ENCODE measurements around the gene EBP.

EBP gene

DNA sequence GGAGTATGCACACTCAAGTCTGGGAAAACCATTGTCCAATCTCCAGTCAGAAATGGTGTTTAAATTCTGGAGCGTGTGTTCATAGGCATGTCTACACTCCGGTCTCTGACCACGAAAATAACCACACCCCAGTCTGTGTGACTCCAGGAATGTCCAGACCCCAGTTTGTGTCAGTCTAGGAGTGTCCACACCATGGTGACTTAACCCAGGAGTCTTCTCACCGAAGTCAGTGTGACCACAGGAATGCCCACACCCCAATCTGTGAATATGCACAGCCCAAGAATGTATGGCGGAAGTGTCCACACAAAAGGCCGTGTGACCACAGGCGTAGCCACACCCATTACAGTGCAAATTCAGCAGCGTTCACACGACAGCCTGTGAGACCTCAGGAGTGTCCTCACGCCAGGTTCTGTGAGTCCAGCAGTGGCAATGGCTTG, 34.2 kb upstream of the EBP start:
- no peaks in the 10 kb centered on the region for H3K9me3 Mint-ChIP-seq (ENCODE audit: low read depth)

DNA sequence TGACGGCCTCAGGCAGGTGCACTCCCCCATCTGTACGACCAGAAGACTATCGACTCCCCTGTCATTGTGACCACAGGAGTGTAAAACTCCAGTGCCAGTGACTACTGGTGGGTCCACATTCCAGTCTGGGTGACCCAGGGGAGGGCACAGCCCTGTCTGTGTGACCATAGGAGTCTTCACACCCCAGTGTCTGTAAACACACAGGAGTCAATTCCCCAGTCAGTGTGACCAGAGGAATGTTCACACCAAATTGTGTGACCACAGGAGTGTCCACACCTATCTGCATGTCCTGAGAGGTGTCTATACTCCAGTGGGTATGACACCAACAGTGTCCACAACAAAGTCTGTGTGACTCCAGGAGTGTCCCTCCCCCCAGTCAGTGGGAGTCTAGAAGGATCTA, 33.6 kb upstream of the EBP start:
- H3K4me1 Mint-ChIP-seq (ENCODE audit: low read depth) = no peaks in the 10 kb centered on the region
- no peaks in the 10 kb centered on the region for H3K27me3 Mint-ChIP-seq
- H3K4me3 Mint-ChIP-seq = no peak overlapping the region
- H3K27ac Mint-ChIP-seq = no peak overlapping the region
- no peaks in the 10 kb centered on the region for H3K9me3 Mint-ChIP-seq (ENCODE audit: low read depth)
- no peaks in the 10 kb centered on the region for H3K36me3 Mint-ChIP-seq

More for the DNA sequence above, 34.2 kb upstream of the EBP start:
- Mint-ChIP-seq H3K4me3 (no peak overlapping the region), H3K4me1 (ENCODE audit: low read depth) (no peaks in the 10 kb centered on the region), H3K36me3 (no peaks in the 10 kb centered on the region), H3K27ac (no peak overlapping the region), H3K27me3 (no peaks in the 10 kb centered on the region)

DNA sequence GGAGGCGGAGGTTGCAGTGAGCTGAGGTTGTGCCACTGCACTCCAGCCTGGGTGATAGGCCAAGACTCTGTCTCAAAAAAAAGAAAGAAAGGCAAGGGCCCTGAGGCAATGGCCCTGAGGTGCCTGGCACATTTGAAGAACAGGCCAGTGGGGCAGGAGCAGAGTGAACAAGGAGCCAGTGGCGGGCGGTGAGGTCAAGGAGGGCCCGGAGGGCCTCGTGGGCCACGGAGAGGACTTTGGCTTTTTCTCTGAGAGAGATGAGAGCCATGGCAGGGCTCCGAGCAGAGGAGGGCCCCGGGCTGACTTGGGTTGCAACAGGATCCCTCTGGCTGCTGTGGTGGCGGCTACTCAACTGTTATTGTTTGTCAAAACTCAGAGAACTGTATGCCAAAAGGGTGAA, 32.3 kb upstream of the EBP start:
- no peaks in the 10 kb centered on the region for H3K9me3 Mint-ChIP-seq (ENCODE audit: low read depth)
- H3K36me3 Mint-ChIP-seq = no peaks in the 10 kb centered on the region
- H3K4me3 Mint-ChIP-seq = no peak overlapping the region
- H3K27ac Mint-ChIP-seq = no peak overlapping the region
- H3K27me3 Mint-ChIP-seq = no peaks in the 10 kb centered on the region
- H3K4me1 Mint-ChIP-seq (ENCODE audit: low read depth) = no peaks in the 10 kb centered on the region

DNA sequence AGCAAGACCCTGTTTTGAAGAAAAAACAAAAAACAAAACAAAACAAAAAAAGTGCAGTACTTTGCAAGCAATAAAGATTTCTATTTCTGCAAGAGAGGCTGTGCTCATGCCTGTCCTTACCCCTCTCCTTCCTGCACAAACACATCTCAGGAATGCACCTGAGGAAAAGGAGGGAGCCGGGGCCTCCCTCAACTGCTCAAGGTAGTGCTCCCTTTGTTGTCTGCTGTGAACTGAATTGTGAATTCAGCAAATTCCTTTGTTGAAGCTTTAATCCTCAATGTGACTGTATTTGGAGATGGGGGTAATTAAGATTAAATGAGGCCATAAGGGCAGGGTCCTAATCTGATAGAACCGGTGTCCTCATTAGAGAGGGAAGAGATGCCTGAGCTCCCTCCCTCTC, 31.7 kb upstream of the EBP start:
- Mint-ChIP-seq H3K27me3 (no peaks in the 10 kb centered on the region), H3K27ac (no peak overlapping the region), H3K9me3 (ENCODE audit: low read depth) (no peaks in the 10 kb centered on the region), H3K4me1 (ENCODE audit: low read depth) (no peaks in the 10 kb centered on the region), H3K36me3 (no peaks in the 10 kb centered on the region), H3K4me3 (no peak overlapping the region)

DNA sequence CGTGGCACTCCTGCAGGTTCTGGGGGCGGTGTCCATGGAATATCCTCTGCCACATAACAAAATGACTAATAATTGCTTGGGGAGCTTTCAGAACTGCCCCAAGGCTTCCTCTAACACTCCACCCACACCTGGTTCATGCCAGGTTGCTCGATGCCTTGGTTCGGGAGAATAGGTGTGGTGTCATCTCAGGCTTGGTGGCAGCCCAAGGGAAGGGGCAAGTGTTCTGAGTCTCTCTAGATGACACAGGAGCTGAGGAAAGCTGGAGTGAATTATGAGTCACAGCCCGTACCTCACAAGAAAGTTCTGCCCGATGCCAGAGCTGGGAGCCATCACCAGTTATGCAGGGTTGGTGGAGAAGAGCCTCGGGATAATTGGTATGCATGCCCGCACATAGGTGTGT, 30.9 kb upstream of the EBP start:
- Mint-ChIP-seq H3K27ac (no peak overlapping the region), H3K27me3 (no peaks in the 10 kb centered on the region), H3K36me3 (no peaks in the 10 kb centered on the region), H3K4me1 (ENCODE audit: low read depth) (no peaks in the 10 kb centered on the region), H3K4me3 (no peak overlapping the region), H3K9me3 (ENCODE audit: low read depth) (no peaks in the 10 kb centered on the region)

DNA sequence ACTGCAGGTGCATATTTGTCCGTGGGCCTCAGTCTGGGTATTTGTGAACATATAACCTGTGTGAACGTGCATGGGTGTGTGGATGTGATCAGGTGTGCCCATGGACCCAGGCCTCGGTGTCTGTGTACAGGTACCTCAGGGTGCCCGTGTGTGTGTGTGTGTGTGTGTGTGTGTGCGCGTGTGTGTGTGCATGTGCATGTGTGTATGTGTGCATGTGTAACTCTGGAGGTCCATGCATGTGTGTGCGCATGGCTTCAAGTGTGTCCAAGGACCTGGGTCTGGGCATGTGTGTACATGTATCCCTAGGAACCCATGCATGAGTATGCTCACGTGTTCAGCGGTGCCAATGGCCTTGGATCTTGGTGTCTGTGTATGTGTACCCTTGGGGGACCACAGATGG, 29.8 kb upstream of the EBP start:
- no peaks in the 10 kb centered on the region for H3K36me3 Mint-ChIP-seq
- no peak overlapping the region for H3K4me3 Mint-ChIP-seq
- no peak overlapping the region for H3K27ac Mint-ChIP-seq
- no peaks in the 10 kb centered on the region for H3K4me1 Mint-ChIP-seq (ENCODE audit: low read depth)
- no peaks in the 10 kb centered on the region for H3K27me3 Mint-ChIP-seq
- no peaks in the 10 kb centered on the region for H3K9me3 Mint-ChIP-seq (ENCODE audit: low read depth)

DNA sequence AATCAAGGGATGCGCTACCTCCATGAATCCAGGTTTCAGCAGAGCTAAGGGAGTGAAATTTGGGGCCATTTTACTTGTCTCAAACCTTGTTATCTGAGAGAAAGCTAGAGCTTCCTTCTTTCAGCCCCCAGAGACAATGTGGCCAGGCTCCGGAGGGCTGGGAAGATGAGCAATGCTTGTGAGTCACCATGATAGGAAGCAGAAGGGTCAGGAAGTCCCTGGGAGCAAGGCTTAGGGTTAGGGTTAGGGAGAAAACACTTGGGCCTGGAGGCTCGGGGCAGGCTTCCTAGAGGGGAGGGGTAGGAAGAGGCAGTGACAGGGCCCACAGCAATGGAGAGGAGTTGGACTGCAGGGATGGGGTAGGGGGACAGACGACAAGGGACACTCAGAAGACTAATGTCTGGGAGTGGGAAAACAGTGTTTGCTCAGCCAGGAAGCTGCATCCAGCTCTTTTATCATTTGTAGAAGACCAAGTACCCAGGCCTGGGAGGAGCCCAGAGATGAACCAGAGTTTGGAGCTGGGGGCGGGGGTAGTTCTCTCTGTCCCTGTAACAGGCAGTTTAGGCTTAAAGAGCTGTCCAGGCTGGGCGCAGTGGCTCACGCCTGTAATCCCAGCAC, 29.2 kb upstream of the EBP start:
- no peaks in the 10 kb centered on the region for H3K36me3 Mint-ChIP-seq

DNA sequence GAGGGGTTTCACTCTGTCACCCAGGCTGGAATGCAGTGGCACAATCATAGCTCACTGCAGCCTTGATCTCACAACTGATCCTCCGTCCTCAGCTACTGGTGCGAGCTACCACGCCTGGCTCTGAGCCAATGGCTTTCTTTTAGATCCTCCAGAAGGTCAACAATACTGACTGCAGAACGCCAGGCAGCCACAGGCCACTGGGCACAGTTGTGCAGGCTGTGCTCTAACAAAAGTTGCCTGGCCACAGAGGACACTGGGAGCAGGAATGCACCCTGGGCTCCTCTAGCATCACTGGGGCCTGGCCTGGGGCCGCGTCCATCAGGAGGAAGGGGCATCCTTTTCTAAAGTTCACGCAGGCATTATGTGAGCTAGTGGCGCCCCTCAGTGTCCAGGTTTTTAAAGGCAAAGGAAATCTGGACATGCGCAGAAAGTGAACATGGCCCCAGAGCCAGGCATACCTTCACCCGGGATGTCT, 27.7 kb upstream of the EBP start:
- Mint-ChIP-seq H3K27me3 (no peaks in the 10 kb centered on the region), H3K4me3 (no peak overlapping the region), H3K4me1 (ENCODE audit: low read depth) (no peaks in the 10 kb centered on the region), H3K9me3 (ENCODE audit: low read depth) (no peaks in the 10 kb centered on the region), H3K36me3 (no peaks in the 10 kb centered on the region), H3K27ac (no peak overlapping the region)

More for the DNA sequence above, 29.2 kb upstream of the EBP start:
- Mint-ChIP-seq H3K4me3 (no peak overlapping the region), H3K4me1 (ENCODE audit: low read depth) (no peaks in the 10 kb centered on the region), H3K27me3 (no peaks in the 10 kb centered on the region), H3K9me3 (ENCODE audit: low read depth) (no peaks in the 10 kb centered on the region), H3K27ac (no peak overlapping the region)

DNA sequence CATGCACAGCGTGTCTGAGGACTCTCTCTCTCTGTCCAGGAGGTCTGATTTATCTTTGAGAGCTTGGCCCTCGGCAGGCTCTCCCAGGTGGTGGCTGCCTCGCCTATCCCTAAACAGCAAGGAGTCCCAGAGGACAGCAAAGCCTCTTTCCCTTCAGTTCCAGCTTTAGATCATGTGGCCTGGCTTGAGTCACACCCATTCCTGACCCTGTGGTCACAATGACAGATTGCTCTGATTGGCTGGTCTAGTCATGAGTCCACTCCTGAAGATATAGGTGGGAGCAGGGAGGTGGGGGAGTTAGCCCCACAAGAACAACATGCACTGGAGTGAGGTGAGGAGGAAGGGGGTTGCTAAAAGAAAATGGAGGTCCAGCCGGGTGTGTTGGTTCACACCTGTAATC, 24.9 kb upstream of the EBP start:
- Mint-ChIP-seq H3K36me3 (no peaks in the 10 kb centered on the region), H3K27ac (no peak overlapping the region), H3K27me3 (no peaks in the 10 kb centered on the region), H3K4me1 (ENCODE audit: low read depth) (no peaks in the 10 kb centered on the region), H3K9me3 (ENCODE audit: low read depth) (no peaks in the 10 kb centered on the region), H3K4me3 (no peak overlapping the region)

DNA sequence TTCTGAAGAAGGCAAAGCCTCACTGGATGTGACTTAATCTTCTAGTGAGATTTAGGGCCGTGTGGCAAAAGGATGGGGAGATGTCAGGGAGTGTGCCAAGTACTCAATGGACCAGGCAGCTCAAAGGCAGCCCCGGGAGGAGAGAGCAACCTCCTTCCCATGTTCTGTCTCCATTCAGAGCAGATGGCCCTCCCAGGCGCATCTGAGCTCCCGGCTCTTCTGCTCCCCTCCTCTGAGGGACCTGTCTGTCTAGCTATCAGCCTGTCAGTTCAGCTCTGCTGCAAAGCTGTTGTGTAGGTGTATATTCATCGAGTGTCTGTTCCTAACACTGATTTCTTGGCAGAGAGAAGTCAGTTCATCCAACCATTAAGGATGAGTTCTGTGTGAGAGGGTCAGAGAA, 23.7 kb upstream of the EBP start:
- Mint-ChIP-seq H3K36me3 (no peaks in the 10 kb centered on the region), H3K27me3 (no peaks in the 10 kb centered on the region), H3K27ac (no peak overlapping the region), H3K9me3 (ENCODE audit: low read depth) (no peaks in the 10 kb centered on the region), H3K4me1 (ENCODE audit: low read depth) (no peaks in the 10 kb centered on the region), H3K4me3 (no peak overlapping the region)

DNA sequence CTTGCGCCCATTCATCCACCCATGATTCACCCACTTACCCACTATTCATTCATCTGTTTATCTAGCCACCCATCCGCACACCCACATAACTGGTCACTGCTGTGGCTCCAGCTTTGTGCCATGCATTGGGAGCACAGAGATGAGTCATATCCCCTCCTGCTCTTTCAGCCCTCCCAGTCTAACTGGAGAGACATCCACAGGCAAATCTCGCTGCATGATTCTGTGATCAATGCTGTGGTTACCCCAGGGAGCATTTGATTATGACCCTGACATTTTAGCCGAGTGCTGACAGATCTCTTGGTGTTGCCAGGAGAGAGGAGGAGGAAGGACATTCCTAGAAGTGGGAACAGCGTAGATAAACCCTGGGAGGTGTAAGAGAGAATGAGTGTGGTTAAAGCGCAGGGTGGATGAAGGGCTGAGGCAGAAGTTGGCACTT, 23.2 kb upstream of the EBP start:
- Mint-ChIP-seq H3K9me3 (ENCODE audit: low read depth) (no peaks in the 10 kb centered on the region), H3K27ac (no peak overlapping the region), H3K4me3 (no peak overlapping the region), H3K27me3 (no peaks in the 10 kb centered on the region), H3K36me3 (no peaks in the 10 kb centered on the region), H3K4me1 (ENCODE audit: low read depth) (no peaks in the 10 kb centered on the region)

DNA sequence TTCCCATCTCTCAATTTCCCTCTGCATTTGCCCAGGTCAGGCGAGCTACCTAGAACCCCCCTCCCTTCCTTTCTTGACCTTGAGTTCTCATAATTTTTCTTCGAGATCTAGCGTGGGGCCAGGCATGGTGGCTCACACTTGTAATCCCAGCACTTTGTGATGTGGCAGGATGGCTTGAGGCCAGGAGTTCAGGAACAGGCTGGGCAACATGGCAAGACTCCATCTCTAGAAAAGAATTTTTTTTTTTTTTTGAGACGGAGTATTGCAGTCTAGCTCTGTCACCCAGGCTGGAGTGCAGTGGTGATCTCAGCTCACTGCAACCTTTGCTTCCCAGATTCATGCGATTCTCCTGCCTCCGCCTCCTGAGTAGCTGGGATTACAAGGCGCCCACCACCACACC, 17.3 kb upstream of the EBP start:
- H3K27me3 Mint-ChIP-seq = no peaks in the 10 kb centered on the region
- H3K9me3 Mint-ChIP-seq (ENCODE audit: low read depth) = no peaks in the 10 kb centered on the region
- H3K27ac Mint-ChIP-seq = no peak overlapping the region
- peaks cover 6% of the 10 kb centered on the region for H3K4me1 Mint-ChIP-seq (ENCODE audit: low read depth)
- H3K36me3 Mint-ChIP-seq = no peaks in the 10 kb centered on the region
- no peak overlapping the region for H3K4me3 Mint-ChIP-seq

DNA sequence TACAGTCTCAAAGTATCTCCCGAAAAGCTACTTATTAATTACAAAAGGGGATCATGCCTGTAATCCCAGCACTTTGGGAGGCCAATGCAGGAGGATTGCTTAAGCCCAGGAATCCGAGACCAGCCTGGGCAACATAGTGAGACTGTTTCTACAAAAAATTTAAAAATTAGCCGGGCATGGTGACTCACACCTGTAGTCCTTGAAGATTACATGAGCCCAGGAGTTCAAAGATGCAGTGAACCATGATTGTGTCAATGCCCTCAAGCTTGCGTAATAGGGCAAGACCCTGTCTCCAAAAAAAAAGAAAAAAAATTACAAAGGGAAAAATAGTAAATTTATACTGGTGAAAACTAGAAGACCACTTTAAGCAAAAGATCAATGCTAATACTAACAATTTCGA, 16.1 kb upstream of the EBP start:
- H3K27me3 Mint-ChIP-seq = no peaks in the 10 kb centered on the region
- H3K4me3 Mint-ChIP-seq = no peak overlapping the region
- H3K36me3 Mint-ChIP-seq = no peaks in the 10 kb centered on the region
- no peaks in the 10 kb centered on the region for H3K9me3 Mint-ChIP-seq (ENCODE audit: low read depth)
- H3K27ac Mint-ChIP-seq = no peak overlapping the region
- H3K4me1 Mint-ChIP-seq (ENCODE audit: low read depth) = peaks cover 13% of the 10 kb centered on the region

DNA sequence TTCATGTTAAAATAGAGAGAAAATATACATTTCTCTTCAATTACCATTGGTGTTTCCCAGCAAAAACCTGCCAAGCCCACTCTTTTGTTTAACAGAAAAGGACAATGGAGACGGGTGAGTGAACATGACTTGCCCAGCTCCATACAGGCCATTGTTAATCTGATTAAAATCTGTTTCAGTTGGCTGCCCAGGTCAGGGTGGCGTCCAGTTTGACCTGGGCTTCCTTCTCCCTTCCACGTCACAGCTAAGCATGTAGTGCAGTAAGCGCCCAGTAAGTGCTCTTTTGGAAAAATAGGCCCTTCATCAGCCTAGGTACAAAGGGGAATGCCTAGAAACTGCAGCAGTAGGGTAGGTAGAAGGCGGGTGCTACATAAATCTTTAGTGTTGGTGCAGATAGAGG, 14.4 kb upstream of the EBP start:
- H3K9me3 Mint-ChIP-seq (ENCODE audit: low read depth) = no peaks in the 10 kb centered on the region
- H3K27me3 Mint-ChIP-seq = no peaks in the 10 kb centered on the region
- no peak overlapping the region for H3K4me3 Mint-ChIP-seq
- no peak overlapping the region for H3K27ac Mint-ChIP-seq
- peaks cover 2% of the 10 kb centered on the region for H3K36me3 Mint-ChIP-seq
- H3K4me1 Mint-ChIP-seq (ENCODE audit: low read depth) = peaks cover 22% of the 10 kb centered on the region

DNA sequence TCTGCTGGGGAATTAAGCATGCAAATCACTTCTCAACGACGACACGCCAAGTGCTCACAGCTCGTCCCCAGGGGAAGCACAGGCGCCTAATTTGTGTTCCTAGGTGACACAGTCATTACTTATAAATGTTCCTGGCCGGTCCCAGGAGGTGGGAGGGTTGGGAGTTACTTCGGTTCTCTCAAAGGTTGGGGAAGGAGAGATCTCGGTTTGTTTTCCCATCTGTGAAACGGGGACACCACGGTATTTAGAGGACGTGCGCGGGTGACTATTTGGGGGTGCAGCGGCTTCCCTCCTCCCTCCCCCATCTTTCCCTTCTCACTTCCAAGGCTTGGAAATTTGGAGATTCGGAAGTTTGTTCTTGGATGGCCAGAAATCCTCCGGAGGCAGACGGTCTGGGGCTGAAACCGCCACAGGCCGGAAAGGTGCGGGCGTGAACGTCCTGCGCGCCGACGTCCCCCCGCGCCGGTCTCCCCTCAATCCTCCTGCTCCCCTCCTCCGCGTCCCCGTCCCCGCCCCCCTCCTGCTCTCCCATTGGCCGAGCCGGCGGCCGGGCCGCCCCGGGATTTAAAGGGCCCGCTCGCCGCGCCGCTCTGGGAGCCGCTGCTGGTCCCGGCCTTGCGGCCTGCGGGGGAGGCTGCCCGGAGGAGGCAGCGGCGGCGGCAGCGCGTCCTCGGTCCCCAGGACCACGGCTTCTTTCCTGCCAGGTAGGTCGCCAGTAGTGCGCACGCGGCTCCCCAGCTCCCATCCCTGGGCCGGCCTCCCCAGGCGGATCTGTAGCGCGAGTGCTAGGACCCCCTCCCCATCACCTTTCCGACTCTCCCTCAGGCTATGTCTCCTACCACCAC, 13.0 kb upstream of the EBP start, which contains the start of gene PORCN:
Gene PORCN, plus strand, starts transcription at position 593 of the 845 bp plus-strand sequence. CDS start 829 bp downstream, outside the sequence.
- H3K27ac Mint-ChIP-seq = peak within 1 kb of the TSS; percentile 89
- no peaks in the 10 kb centered on the region for H3K9me3 Mint-ChIP-seq (ENCODE audit: low read depth)
- H3K27me3 Mint-ChIP-seq = no peaks in the 10 kb centered on the region
- peak within 1 kb of the TSS; percentile 93 for H3K4me3 Mint-ChIP-seq
- peaks cover 2% of the 10 kb centered on the region for H3K36me3 Mint-ChIP-seq
- H3K4me1 Mint-ChIP-seq (ENCODE audit: low read depth) = peaks cover 22% of the 10 kb centered on the region

Data from activated naive CD8-positive, alpha-beta T cell (primary cell).